H1 (cell line): ENCODE measurements around the gene SH3RF2. TPM values are rescaled to one million over a fixed set of nuclear protein-coding genes. Genes with fewer than 3 reads are reported as not detected.

Experiments used
- ZNF274 ChIP-seq: IDR thresholded peaks from 2 replicates; pipeline ENCODE4 v1.7.0; 2012; ENCODE audit warnings: low read length, borderline replicate concordance; ENCODE audit errors: extremely low read depth
- polyA plus RNA-seq, 7 experiments: library from polyadenylated mRNA; depleted of rRNA in 3 of 7; stranded (reverse) in 5 of 7; unstranded in 2 of 7; fragments of >200 nt in 5 of 7; fragments of 200-250 nt in 2 of 7; gene quantifications; 1 replicate in 5 of 7; 2 replicates in 1 of 7; 4 replicates in 1 of 7; pipeline versions ENCODE4 v1.2.1 to v1.2.3, GENCODE V29; 2011 to 2013; ENCODE audit warnings: missing spikeins in 2 of 7, mixed read lengths in 2 of 7
- total RNA-seq: library from RNA; stranded (reverse); fragmentation: NEBNext Ultra II Directional; extraction: Animal tissue kit (Norgen Biotek cat#: 25700); gene quantifications from 2 replicates; pipeline ENCODE4 v1.2.1, GENCODE V29; 2021
- TF ChIP-seq, protein P1 (sequence below): IDR thresholded peaks from 2 replicates; pipeline ENCODE4 v1.6.1; 2012; ENCODE audit warnings: low read length, inconsistent platforms

Gene SH3RF2
- total and polyA plus RNA-seq, 2 of the 8 experiments (the other 6 are each of a cell fraction or from before 2014, with no cell fraction given) = 0.80 to 0.95 TPM

DNA sequence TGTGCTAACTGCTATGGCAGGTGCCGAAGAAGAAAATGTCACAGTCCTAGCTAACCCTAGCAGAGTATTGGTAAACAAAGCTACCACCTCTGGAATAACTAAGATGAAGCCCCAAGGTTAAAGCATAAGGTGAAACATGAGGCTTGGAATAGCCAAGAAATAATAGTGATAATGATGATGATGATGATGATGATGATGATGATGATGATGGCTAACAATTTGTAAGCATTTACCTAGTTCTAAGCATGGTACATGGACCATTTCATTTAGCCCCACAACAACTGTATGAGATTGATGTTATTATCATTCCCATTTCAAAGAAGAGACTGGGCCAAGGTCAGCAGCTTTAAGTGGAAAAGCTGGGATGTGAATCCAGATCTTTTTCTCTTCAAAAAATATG is 35.3 kb downstream of the SH3RF2 start (continued):
- TF ChIP-seq ZNF274 = no peak
- TF ChIP-seq, protein P1, sequence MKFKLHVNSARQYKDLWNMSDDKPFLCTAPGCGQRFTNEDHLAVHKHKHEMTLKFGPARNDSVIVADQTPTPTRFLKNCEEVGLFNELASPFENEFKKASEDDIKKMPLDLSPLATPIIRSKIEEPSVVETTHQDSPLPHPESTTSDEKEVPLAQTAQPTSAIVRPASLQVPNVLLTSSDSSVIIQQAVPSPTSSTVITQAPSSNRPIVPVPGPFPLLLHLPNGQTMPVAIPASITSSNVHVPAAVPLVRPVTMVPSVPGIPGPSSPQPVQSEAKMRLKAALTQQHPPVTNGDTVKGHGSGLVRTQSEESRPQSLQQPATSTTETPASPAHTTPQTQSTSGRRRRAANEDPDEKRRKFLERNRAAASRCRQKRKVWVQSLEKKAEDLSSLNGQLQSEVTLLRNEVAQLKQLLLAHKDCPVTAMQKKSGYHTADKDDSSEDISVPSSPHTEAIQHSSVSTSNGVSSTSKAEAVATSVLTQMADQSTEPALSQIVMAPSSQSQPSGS = no peak
